ENCODE measurements around the gene TRAPPC3L.

Gene TRAPPC3L

GRCh38 chr6:116568821-116569755 lies 23.6 kb upstream of the TRAPPC3L start:
- DNase-seq (ENCODE audit: insufficient read length) (no peak), FAIRE-seq (no peak)
- TF ChIP-seq POLR2A (IDR thresholded peaks at IDR 0.05; ENCODE audit: low read depth, low read length): no peak
- TF ChIP-seq TAF1 (IDR thresholded peaks at IDR 0.05; ENCODE audit: borderline replicate concordance, low read depth, low read length): no peak
- TF ChIP-seq POLR2AphosphoS5 (IDR thresholded peaks at IDR 0.05; ENCODE audit: low read depth, low read length): no peak

- TF ChIP-seq POLR2A (IDR thresholded peaks at IDR 0.05; ENCODE audit: low read depth, low read length) (no peak), TAF1 (IDR thresholded peaks at IDR 0.05; ENCODE audit: borderline replicate concordance, low read depth, low read length) (no peak), POLR2AphosphoS5 (IDR thresholded peaks at IDR 0.05; ENCODE audit: low read depth, low read length) (no peak)
- no peak for FAIRE-seq
- no peak for DNase-seq (ENCODE audit: insufficient read length)
These were observed 22.6 kb upstream of the TRAPPC3L start for GRCh38 chr6:116568111-116568510.

- FAIRE-seq (peak; percentile 64), DNase-seq (ENCODE audit: insufficient read length) (no peak)
- no peak for TF ChIP-seq TAF1 (IDR thresholded peaks at IDR 0.05; ENCODE audit: borderline replicate concordance, low read depth, low read length)
- no peak for TF ChIP-seq POLR2A (IDR thresholded peaks at IDR 0.05; ENCODE audit: low read depth, low read length)
- no peak for TF ChIP-seq POLR2AphosphoS5 (IDR thresholded peaks at IDR 0.05; ENCODE audit: low read depth, low read length)
These were observed 19.7 kb upstream of the TRAPPC3L start for GRCh38 chr6:116564921-116565872.

GRCh38 chr6:116564311-116564710 lies 18.8 kb upstream of the TRAPPC3L start:
- DNase-seq (ENCODE audit: insufficient read length): no peak

GRCh38 chr6:116563830-116564229 lies 18.3 kb upstream of the TRAPPC3L start:
- FAIRE-seq (no peak), DNase-seq (ENCODE audit: insufficient read length) (no peak)
- TF ChIP-seq POLR2A (IDR thresholded peaks at IDR 0.05; ENCODE audit: low read depth, low read length) (no peak), POLR2AphosphoS5 (IDR thresholded peaks at IDR 0.05; ENCODE audit: low read depth, low read length) (no peak), TAF1 (IDR thresholded peaks at IDR 0.05; ENCODE audit: borderline replicate concordance, low read depth, low read length) (no peak)

More at GRCh38 chr6:116564311-116564710, 18.8 kb upstream of the TRAPPC3L start:
- no peak for FAIRE-seq
- TF ChIP-seq POLR2A (IDR thresholded peaks at IDR 0.05; ENCODE audit: low read depth, low read length) (no peak), TAF1 (IDR thresholded peaks at IDR 0.05; ENCODE audit: borderline replicate concordance, low read depth, low read length) (no peak), POLR2AphosphoS5 (IDR thresholded peaks at IDR 0.05; ENCODE audit: low read depth, low read length) (no peak)

- TF ChIP-seq POLR2A (IDR thresholded peaks at IDR 0.05; ENCODE audit: low read depth, low read length) (no peak), TAF1 (IDR thresholded peaks at IDR 0.05; ENCODE audit: borderline replicate concordance, low read depth, low read length) (no peak), POLR2AphosphoS5 (IDR thresholded peaks at IDR 0.05; ENCODE audit: low read depth, low read length) (no peak)
- no peak for FAIRE-seq
- DNase-seq (ENCODE audit: insufficient read length): no peak
These were observed 17.1 kb upstream of the TRAPPC3L start for GRCh38 chr6:116562614-116563013.

- no peak for FAIRE-seq
- DNase-seq (ENCODE audit: insufficient read length): no peak
- no peak for TF ChIP-seq POLR2AphosphoS5 (IDR thresholded peaks at IDR 0.05; ENCODE audit: low read depth, low read length)
- no peak for TF ChIP-seq TAF1 (IDR thresholded peaks at IDR 0.05; ENCODE audit: borderline replicate concordance, low read depth, low read length)
- no peak for TF ChIP-seq POLR2A (IDR thresholded peaks at IDR 0.05; ENCODE audit: low read depth, low read length)
These were observed 16.5 kb upstream of the TRAPPC3L start for GRCh38 chr6:116562019-116562403.

GRCh38 chr6:116561377-116562018 lies 16.0 kb upstream of the TRAPPC3L start:
- FAIRE-seq (peak; percentile 98), DNase-seq (ENCODE audit: insufficient read length) (no peak)
- TF ChIP-seq POLR2AphosphoS5 (IDR thresholded peaks at IDR 0.05; ENCODE audit: low read depth, low read length) (no peak), TAF1 (IDR thresholded peaks at IDR 0.05; ENCODE audit: borderline replicate concordance, low read depth, low read length) (no peak), POLR2A (IDR thresholded peaks at IDR 0.05; ENCODE audit: low read depth, low read length) (no peak)

GRCh38 chr6:116560130-116560529 lies 14.6 kb upstream of the TRAPPC3L start:
- no peak for TF ChIP-seq POLR2A (IDR thresholded peaks at IDR 0.05; ENCODE audit: low read depth, low read length)
- TF ChIP-seq POLR2AphosphoS5 (IDR thresholded peaks at IDR 0.05; ENCODE audit: low read depth, low read length): no peak
- TF ChIP-seq TAF1 (IDR thresholded peaks at IDR 0.05; ENCODE audit: borderline replicate concordance, low read depth, low read length): no peak
- FAIRE-seq (no peak), DNase-seq (ENCODE audit: insufficient read length) (no peak)

GRCh38 chr6:116557893-116558292 lies 12.4 kb upstream of the TRAPPC3L start:
- TF ChIP-seq POLR2AphosphoS5 (IDR thresholded peaks at IDR 0.05; ENCODE audit: low read depth, low read length): no peak
- no peak for TF ChIP-seq TAF1 (IDR thresholded peaks at IDR 0.05; ENCODE audit: borderline replicate concordance, low read depth, low read length)
- no peak for TF ChIP-seq POLR2A (IDR thresholded peaks at IDR 0.05; ENCODE audit: low read depth, low read length)
- DNase-seq (ENCODE audit: insufficient read length): no peak
- no peak for FAIRE-seq
